HG03066 (cell line): Measurements from ENCODE around the gene AKNA.

ENCODE experiments used
- ATAC-seq: cut with Tn5 transposase; IDR thresholded peaks from one replicate; pipeline ENCODE4 v1.9.1; 2021; ENCODE audit warnings: low read depth; ENCODE audit not compliant: unreplicated experiment

The AKNA gene

GRCh38 chr9:114418053-114418452 lies 30.3 kb upstream of the AKNA start:
- no peak for ATAC-seq

- ATAC-seq = no peak
These were observed 29.7 kb upstream of the AKNA start for GRCh38 chr9:114417511-114417910.

GRCh38 chr9:114416906-114417305 lies 29.1 kb upstream of the AKNA start:
- no peak for ATAC-seq

- no peak for ATAC-seq
These were observed 28.5 kb upstream of the AKNA start for GRCh38 chr9:114416290-114416689.

- no peak for ATAC-seq
These were observed 26.6 kb upstream of the AKNA start for GRCh38 chr9:114414346-114414745.

GRCh38 chr9:114413861-114414301 lies 26.1 kb upstream of the AKNA start:
- peak; percentile 44 for ATAC-seq

- no peak for ATAC-seq
These were observed 24.4 kb upstream of the AKNA start for GRCh38 chr9:114412048-114412683.

- no peak for ATAC-seq
These were observed 23.7 kb upstream of the AKNA start for GRCh38 chr9:114411452-114411851.

- no peak for ATAC-seq
These were observed 23.1 kb upstream of the AKNA start for GRCh38 chr9:114410910-114411309.

- ATAC-seq = no peak
These were observed 22.1 kb upstream of the AKNA start for GRCh38 chr9:114409842-114410241.

GRCh38 chr9:114409103-114409780 lies 21.5 kb upstream of the AKNA start:
- no peak for ATAC-seq

- ATAC-seq = no peak
These were observed 20.9 kb upstream of the AKNA start for GRCh38 chr9:114408645-114409044.

- no peak for ATAC-seq
These were observed 20.1 kb upstream of the AKNA start for GRCh38 chr9:114407889-114408288.

GRCh38 chr9:114406441-114406840 lies 18.7 kb upstream of the AKNA start:
- no peak for ATAC-seq

- peak; percentile 86 for ATAC-seq
These were observed 17.7 kb upstream of the AKNA start for GRCh38 chr9:114405294-114406034.

- ATAC-seq = no peak
These were observed 16.7 kb upstream of the AKNA start for GRCh38 chr9:114404531-114404930.

GRCh38 chr9:114403153-114403756 lies 15.5 kb upstream of the AKNA start:
- ATAC-seq = no peak

GRCh38 chr9:114401344-114401743 lies 13.6 kb upstream of the AKNA start:
- ATAC-seq = no peak

- ATAC-seq = no peak
These were observed 13.0 kb upstream of the AKNA start for GRCh38 chr9:114400772-114401171.

GRCh38 chr9:114400219-114400618 lies 12.4 kb upstream of the AKNA start:
- no peak for ATAC-seq

- ATAC-seq = no peak
These were observed 11.6 kb upstream of the AKNA start for GRCh38 chr9:114399381-114399780.
